H1 (cell line): ENCODE measurements around the gene ARHGAP5.

ENCODE experiments used
- EZH2 ChIP-seq: fragments of 200-600 bp; sonication (generic); IDR thresholded peaks from 2 replicates; pipeline ENCODE4 v1.7.1; 2012; ENCODE audit warnings: low read depth, mild to moderate bottlenecking, moderate library complexity, low read length, inconsistent platforms; ENCODE audit not compliant: severe bottlenecking
- TF ChIP-seq, protein P1 (sequence below): IDR thresholded peaks from 2 replicates; pipeline ENCODE4 v1.6.1; 2012; ENCODE audit warnings: inconsistent platforms
- TF ChIP-seq, protein P2 (sequence below): IDR thresholded peaks from 2 replicates; pipeline ENCODE4 v1.6.1; 2011; ENCODE audit warnings: low read length, improper control_type of control experiment

DNA sequence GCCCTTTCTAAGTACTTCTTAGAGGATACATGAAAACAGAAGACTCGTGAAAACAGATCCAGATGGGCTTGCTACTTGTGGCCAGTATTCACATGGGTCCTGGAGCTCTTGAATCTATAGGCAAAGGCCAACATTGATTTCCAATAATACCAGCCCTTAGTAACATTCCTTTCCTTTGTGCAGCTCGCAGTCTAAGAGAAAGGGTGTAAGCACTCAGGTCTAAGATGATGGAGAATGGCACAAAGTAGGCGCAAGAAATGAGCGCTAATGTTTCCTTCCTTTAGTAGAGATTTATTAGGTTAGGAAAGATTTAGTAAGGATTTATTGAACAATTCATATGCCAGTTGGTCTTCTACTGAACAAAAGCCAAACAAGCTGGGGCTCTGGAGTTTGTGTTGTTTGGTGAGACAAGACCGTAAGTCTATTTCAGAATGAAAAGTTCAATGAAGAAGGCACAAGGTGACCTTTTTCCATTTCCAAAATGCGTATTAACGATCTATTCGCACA, 125.4 kb downstream of the ARHGAP5 start:
- TF ChIP-seq, protein P1, sequence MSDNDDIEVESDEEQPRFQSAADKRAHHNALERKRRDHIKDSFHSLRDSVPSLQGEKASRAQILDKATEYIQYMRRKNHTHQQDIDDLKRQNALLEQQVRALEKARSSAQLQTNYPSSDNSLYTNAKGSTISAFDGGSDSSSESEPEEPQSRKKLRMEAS, result no peak
- TF ChIP-seq, protein P2, sequence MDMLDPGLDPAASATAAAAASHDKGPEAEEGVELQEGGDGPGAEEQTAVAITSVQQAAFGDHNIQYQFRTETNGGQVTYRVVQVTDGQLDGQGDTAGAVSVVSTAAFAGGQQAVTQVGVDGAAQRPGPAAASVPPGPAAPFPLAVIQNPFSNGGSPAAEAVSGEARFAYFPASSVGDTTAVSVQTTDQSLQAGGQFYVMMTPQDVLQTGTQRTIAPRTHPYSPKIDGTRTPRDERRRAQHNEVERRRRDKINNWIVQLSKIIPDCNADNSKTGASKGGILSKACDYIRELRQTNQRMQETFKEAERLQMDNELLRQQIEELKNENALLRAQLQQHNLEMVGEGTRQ, result no peak
- TF ChIP-seq EZH2, result no peak
